Activated naive CD4-positive, alpha-beta T cell (primary cell): ENCODE data around the gene ATP6V0E1.
"Not testable (repeated sequence)": the region's sequence is repeated elsewhere in the genome, so short reads cannot be mapped to it uniquely, and the experiment has no call there.

Experiments used
- DNase-seq, 4 experiments: peaks; one replicate each; lab custom pipeline; 2025; lab: John Stamatoyannopoulos, UW

ATP6V0E1 gene

GRCh38 chr5:173004013-173004412 lies 20.4 kb downstream of the ATP6V0E1 start:
- no peak for DNase-seq

DNA sequence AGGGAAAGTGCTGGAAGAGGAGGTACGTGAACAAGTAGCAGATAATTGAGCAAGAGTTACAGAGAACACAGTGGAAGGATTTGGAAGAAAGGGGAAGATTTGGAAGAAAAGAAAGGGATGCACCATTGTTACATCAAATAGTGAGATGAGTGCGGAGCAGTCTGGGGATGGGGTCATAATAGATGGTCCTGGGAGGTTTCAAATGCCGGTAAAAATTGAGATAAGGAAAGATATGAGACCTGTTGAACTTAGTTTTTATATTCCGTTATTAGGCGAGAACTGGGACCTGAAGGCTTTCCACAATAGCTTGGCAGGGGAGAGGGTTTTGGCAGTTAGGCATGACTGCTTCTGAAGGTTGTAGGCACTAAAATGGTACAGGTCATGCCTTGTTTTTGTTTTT lies 20.9 kb downstream of the ATP6V0E1 start:
- DNase-seq = no peak

- no peak for DNase-seq
These were observed 26.4 kb downstream of the ATP6V0E1 start for GRCh38 chr5:173010021-173010420.

GRCh38 chr5:173010547-173011464 lies 27.2 kb downstream of the ATP6V0E1 start:
- no peak for DNase-seq

GRCh38 chr5:173011566-173011965 lies 28.0 kb downstream of the ATP6V0E1 start:
- no peak for DNase-seq

- DNase-seq = no peak
These were observed 29.3 kb downstream of the ATP6V0E1 start for GRCh38 chr5:173012882-173013281.

GRCh38 chr5:173014671-173015070 lies 31.1 kb downstream of the ATP6V0E1 start:
- no peak for DNase-seq

DNA sequence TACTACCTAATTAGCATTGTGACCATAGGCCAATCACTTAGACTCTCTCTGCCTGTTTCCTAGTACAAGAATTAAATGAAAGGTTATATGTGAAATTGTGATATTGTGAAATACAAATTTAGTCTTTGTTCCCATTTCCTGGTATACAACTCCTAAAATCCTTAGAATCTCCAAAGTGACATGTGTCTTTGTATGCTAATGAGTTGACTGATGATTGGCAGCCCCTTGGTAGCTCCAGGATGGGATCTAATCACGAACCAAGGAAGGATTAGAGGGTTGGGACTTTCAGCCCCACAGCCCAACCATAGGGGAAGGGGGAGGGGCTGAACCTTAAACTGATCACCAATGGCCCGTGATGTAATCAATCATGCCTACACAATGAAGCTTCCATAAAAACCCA lies 31.6 kb downstream of the ATP6V0E1 start:
- DNase-seq = no peak

- DNase-seq = no peak
These were observed 32.3 kb downstream of the ATP6V0E1 start for GRCh38 chr5:173015598-173016455.

DNA sequence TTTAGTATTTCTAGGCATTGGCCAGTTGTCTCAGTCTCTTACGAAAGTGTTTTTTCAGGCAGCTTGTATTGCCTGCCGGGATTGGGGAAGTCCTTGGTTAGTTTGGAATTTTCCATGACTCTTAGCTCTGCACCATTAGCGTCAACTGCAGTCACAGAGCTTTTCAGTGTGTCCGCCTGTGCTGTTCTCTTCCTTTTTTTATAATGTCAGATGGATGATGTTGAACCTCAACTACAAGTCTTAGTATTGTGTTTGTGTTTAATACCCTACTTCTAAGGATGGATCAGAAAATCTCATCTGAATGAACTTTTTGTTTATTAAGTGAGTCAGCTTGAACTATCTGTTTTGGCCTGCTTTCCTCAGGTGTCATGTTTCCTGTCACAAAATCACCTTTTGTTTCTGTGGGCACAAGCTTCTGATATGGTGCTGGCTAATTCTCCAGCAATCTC lies 33.1 kb downstream of the ATP6V0E1 start:
- no peak for DNase-seq

DNA sequence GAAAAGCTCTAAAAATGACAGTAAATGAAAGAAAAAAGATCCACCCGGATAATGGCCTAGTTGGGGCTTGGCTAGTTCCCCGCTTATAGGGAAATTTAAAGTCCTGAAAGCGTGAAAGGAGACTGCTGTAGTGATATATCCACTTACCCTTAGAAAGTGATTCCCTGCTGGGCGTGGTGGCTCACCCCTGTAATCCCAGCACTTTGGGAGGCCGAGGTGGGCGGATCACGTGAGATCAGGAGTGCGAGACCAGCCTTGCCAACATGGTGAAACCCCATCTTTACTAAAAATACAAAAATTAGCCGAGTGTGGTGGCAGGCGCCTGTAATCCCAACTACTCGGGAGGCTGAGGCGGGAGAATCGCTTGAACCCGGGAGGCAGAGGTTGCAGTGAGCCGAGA lies 33.5 kb downstream of the ATP6V0E1 start:
- not testable (repeated sequence) for DNase-seq

GRCh38 chr5:173018358-173018757 lies 34.8 kb downstream of the ATP6V0E1 start:
- no peak for DNase-seq

GRCh38 chr5:173020154-173020581 lies 36.6 kb downstream of the ATP6V0E1 start:
- no peak for DNase-seq

- no peak for DNase-seq
These were observed 37.1 kb downstream of the ATP6V0E1 start for GRCh38 chr5:173020643-173021042.

DNA sequence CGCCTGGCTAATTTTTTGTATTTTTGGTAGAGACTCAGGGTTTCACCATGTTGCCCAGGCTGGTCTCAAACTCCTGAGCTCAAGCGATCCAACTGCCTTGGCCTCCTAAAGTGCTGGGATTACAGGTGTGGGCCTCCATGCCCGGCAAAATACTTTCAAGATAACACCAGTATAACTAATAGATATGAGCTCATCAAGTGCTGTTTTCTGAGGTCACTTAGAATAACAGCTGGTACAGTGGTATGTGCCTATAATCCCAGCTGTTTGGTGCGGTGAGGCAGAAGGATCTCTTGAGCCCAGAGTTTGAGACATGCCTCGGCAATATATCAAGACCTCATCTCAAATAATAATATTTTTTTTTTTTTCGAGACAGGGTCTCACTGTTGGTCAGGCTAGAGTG lies 42.1 kb downstream of the ATP6V0E1 start:
- no peak for DNase-seq

DNA sequence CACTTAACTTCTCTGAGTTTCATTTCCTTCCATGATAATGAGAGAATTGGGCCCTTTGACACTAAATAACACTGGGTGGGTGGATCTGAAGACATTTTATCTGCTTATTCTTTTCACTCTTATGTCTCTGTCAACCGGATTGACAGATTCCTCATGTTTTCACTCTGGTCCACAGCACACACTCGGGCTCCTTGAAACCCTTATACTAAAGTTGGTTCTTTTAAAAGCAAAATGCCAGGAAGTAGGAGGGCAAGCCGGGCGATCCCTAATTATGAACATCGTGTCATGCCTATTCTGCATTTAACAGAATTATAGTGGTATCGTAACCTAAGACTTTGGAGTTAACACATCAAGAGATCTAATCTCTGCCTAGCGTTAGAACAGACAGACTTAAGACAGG lies 44.3 kb downstream of the ATP6V0E1 start:
- DNase-seq = no peak

DNA sequence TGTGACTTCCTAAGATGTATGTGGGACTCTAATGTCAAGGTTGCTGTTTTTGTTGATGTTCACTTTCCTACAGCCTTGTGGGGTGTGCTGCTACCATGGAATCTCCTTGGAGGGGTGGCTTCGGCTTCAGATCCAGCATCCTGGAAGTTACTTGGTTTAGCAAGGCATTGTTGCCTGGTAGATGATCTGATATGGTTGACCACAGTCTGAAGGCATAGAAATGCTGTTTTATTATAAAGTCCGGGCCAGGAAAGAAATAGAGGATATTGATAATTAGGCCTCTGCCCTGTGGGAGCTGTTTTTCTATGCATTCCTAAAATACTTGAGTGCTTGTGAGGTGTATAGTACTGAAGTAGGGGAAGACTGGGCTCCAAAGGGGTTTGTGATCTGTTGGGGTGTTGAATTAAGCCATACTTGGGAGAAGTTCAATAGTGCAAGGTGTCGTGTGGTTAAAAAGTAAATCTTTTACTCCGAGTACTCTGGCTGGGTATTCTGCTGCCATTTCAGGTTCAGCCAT lies 45.3 kb downstream of the ATP6V0E1 start:
- DNase-seq = no peak

DNA sequence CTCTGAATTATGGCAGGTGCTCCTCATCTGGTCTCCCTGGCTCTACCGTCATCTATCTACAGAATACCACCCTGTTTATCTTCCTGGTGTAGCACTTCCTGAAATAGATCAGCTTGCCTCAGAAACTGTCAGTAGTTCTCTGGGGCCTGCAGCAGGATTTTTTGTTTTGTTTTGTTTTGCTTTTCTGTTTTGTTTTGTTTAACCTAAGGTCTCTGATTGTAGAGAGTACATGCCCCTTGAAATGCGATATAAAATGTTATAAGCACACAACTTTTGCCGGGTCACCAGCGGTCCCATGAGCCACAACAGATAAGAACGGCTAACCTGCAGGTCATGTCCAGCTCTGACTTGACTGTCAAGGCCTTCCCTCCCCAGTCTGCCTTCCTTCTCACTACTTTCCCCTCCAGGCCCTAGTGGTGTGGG lies 45.9 kb downstream of the ATP6V0E1 start:
- no peak for DNase-seq

GRCh38 chr5:173032096-173032495 lies 48.5 kb downstream of the ATP6V0E1 start:
- not testable (repeated sequence) for DNase-seq

DNA sequence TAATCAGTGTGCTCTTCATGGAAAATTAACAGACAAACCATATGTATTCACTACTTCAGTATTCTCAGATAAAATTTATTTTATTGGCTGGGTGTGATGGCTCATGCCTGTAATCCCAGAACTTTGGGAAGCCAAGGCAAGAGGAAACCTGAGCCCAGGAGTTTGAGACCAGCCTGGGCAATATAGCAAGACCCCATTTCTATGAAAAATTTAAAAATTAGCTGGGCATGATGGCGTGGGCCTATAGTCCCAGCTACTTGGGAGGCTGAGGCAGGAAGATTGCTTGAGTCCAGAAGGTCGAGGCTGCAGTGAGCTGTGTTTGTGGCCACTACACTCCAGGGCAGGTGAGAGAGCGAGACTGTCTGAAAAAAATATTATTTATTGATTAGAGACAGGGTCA lies 49.2 kb downstream of the ATP6V0E1 start:
- no peak for DNase-seq

GRCh38 chr5:173033923-173034322 lies 50.4 kb downstream of the ATP6V0E1 start:
- DNase-seq = no peak

DNA sequence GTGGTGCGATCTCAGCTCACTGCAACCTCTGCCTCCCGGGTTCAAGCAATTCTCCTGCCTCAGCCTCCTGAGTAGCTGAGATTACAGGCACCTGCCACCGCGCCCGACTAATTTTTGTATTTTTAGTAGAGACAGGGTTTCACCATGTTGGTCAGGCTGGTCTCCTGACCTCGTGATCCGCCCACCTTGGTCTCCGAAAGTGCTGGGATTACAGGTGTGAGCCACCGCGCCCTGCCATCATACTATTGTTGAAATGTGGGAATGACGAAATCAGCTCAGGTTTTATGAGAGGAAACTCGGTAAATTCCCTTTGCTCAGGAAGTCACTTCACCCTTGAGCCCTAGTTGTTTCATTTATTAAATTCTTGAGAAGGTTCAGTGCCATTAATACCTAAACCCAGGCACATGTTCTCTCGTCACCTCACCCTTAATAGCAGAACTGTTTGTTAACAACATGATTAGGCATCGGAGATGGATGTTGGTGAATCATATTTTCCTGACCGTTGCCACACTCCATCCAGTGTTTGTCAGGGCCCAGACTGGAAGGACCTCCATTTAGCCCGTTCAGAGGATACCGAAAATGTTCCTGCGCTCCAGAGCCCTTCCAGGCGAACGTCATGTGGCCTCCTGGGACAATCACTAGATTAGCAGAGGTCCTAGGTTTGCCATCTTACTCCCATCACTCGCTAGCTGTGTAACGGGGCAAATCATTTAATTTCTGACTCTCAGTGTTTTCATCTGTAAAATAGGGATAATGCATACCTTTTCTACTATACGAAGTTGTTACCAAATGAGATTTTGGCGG lies 52.5 kb downstream of the ATP6V0E1 start:
- DNase-seq = no peak
